ENCODE results near the gene GPC6. TPM values are rescaled to one million over a fixed set of nuclear protein-coding genes. Genes with fewer than 3 reads are reported as not detected.

GPC6 gene
- total and polyA plus RNA-seq, 9 of the 15 experiments (the other 6 are each of a cell fraction or from before 2014, with no cell fraction given), result under 0.01 to 0.20 (median 0.01) TPM; not detected in 4

GRCh38 chr13:93256998-93257397, 30.4 kb downstream of the GPC6 start (continued):
- TF ChIP-seq ZNF184 (CRISPR knock-in tag; IDR thresholded peaks at IDR 0.05) (peak; percentile 58; the same call in 1 of the 2 replicates), GTF2E2 (tag; IDR thresholded peaks at IDR 0.05) (no peak), ZNF140 (CRISPR knock-in tag; IDR thresholded peaks at IDR 0.05) (no peak), ZNF75A (CRISPR knock-in tag; IDR thresholded peaks at IDR 0.05) (no peak), USF2 (CRISPR knock-in tag; IDR thresholded peaks at IDR 0.05) (peak; percentile 19; the same call in 1 of the 2 replicates), RREB1 (CRISPR knock-in tag; IDR thresholded peaks at IDR 0.05) (no peak)
